Type B pancreatic cell (in vitro differentiated cells): ENCODE measurements around the gene PPTC7. TPM values are rescaled to one million over a fixed set of nuclear protein-coding genes. Genes with fewer than 3 reads are reported as not detected.

Experiments used
- DNase-seq: peaks from one replicate; pipeline ENCODE4 v3.0.0; 2021; ENCODE audit warnings: mixed read lengths; ENCODE audit not compliant: unreplicated experiment; ENCODE audit errors: extremely low spot score
- H3K27ac Mint-ChIP-seq: 2 replicates; pipeline ENCODE4 v1.8.0; 2021; ENCODE audit warnings: mild to moderate bottlenecking, mixed read lengths
- H3K27me3 Mint-ChIP-seq: 2 replicates; pipeline ENCODE4 v1.8.0; 2021; ENCODE audit warnings: mixed read lengths
- H3K36me3 Mint-ChIP-seq: 2 replicates; pipeline ENCODE4 v1.8.0; 2021; ENCODE audit warnings: mixed read lengths
- H3K4me1 Mint-ChIP-seq: one replicate; pipeline ENCODE4 v1.8.0; 2021; ENCODE audit warnings: mixed read lengths; ENCODE audit not compliant: unreplicated experiment
- H3K4me3 Mint-ChIP-seq: 2 replicates; pipeline ENCODE4 v1.8.0; 2021; ENCODE audit warnings: mild to moderate bottlenecking, mixed read lengths
- H3K9me3 Mint-ChIP-seq: 2 replicates; pipeline ENCODE4 v1.8.0; 2021; ENCODE audit warnings: mixed read lengths
- total RNA-seq: library from RNA; stranded (reverse); gene quantifications from 2 replicates; pipeline ENCODE4 v1.2.1, GENCODE V29; 2021; ENCODE audit warnings: low replicate concordance
- TF ChIP-seq, protein P1 (sequence below): fragments of 200-600 bp; sonication (generic); conservative IDR thresholded peaks from 2 replicates; pipeline ENCODE4 v1.5.0; 2021; ENCODE audit warnings: antibody characterized with exemption, mild to moderate bottlenecking

Gene PPTC7
- total RNA-seq, 1 donor from 2014 or later, result 14.5 TPM

DNA sequence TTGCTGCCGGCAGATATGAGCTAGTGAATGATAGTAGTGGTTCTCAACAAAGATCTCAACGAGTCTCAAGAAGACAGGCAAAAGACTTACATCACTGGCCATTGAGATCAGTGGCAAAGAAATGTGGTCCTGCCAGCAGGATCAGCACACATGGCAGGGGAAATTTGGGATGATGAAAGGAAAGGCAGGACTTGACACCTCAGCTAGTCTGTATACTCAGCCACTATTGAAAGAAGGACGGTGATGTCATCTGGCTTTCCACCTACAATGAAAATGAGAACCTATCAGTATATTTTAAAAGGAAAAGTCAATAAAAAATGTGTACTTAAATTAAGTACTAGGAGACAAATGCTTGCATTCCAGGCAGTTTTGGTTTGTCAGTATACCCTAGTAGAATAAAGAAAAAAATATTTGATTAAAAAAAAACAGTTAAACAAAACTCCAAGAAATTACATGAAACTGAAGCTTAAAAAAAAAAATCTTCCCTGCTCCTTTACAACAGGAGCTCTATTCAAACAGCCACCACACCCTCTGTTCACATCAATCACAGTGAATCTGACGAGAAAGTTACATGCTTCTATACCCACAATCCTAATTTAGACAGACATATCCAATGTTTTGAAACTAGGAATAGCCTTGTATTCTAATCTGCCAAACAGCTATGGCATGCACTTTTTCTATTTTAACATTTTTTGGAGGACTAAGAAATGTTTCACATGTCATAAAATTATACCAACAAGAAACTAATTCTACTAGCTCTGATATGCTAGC is 46.1 kb downstream of the PPTC7 start:
- DNase-seq, result no peak
- H3K27me3 Mint-ChIP-seq, result no peaks in the 10 kb centered on the region
- no peaks in the 10 kb centered on the region for H3K9me3 Mint-ChIP-seq
- H3K36me3 Mint-ChIP-seq, result peaks cover 20% of the 10 kb centered on the region
- no peaks in the 10 kb centered on the region for H3K4me1 Mint-ChIP-seq
- H3K4me3 Mint-ChIP-seq, result no peak overlapping the region
- H3K27ac Mint-ChIP-seq, result peak overlapping the region; percentile 67
- TF ChIP-seq, protein P1, sequence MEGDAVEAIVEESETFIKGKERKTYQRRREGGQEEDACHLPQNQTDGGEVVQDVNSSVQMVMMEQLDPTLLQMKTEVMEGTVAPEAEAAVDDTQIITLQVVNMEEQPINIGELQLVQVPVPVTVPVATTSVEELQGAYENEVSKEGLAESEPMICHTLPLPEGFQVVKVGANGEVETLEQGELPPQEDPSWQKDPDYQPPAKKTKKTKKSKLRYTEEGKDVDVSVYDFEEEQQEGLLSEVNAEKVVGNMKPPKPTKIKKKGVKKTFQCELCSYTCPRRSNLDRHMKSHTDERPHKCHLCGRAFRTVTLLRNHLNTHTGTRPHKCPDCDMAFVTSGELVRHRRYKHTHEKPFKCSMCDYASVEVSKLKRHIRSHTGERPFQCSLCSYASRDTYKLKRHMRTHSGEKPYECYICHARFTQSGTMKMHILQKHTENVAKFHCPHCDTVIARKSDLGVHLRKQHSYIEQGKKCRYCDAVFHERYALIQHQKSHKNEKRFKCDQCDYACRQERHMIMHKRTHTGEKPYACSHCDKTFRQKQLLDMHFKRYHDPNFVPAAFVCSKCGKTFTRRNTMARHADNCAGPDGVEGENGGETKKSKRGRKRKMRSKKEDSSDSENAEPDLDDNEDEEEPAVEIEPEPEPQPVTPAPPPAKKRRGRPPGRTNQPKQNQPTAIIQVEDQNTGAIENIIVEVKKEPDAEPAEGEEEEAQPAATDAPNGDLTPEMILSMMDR, result no peak

DNA sequence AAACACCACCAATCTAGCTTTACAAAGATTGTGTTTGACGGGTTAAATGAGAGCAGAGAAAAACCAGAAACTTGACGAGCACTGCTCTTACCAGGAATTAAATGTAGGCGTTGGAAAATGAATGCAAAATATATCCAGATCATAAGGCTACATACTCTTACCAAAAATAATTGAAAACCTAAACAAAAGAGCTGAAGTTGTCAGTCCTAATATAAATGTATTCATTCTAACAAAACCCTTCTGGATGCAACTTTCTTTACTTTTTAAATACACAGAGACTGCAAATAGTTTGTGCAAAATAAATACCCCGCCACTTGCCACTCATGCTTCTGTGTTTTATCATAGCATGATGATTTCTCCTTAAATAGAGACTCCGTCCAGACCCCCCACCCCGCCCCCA is 48.3 kb downstream of the PPTC7 start:
- Mint-ChIP-seq H3K4me1 (no peaks in the 10 kb centered on the region), H3K4me3 (no peak overlapping the region), H3K27ac (no peak overlapping the region), H3K27me3 (no peaks in the 10 kb centered on the region), H3K36me3 (peaks cover 22% of the 10 kb centered on the region), H3K9me3 (no peaks in the 10 kb centered on the region)
- TF ChIP-seq, protein P1, result no peak
- DNase-seq, result no peak

DNA sequence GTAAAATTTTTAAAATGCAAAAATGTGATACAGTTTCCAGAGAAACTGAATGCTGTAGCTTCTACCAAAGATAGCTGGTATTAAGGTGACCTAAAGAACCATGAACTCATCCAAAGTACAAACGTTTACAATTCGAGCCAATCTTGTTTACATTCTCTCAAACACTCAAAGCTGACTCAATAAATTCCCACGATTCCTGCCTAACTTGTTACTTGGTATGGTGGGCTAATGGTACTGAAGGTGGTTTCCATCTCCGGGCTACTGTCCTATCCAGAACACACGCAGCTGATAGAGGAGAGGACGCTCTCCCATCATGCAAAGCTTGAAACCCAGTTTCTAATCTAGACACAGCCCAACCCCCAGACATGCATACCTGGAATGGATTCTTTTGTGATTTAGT is 49.5 kb downstream of the PPTC7 start:
- no peak for DNase-seq
- no peaks in the 10 kb centered on the region for H3K27me3 Mint-ChIP-seq
- peaks cover 14% of the 10 kb centered on the region for H3K36me3 Mint-ChIP-seq
- no peaks in the 10 kb centered on the region for H3K9me3 Mint-ChIP-seq
- H3K4me1 Mint-ChIP-seq, result no peaks in the 10 kb centered on the region
- H3K4me3 Mint-ChIP-seq, result no peak overlapping the region
- TF ChIP-seq, protein P1, result no peak
- peak overlapping the region; percentile 16 for H3K27ac Mint-ChIP-seq

DNA sequence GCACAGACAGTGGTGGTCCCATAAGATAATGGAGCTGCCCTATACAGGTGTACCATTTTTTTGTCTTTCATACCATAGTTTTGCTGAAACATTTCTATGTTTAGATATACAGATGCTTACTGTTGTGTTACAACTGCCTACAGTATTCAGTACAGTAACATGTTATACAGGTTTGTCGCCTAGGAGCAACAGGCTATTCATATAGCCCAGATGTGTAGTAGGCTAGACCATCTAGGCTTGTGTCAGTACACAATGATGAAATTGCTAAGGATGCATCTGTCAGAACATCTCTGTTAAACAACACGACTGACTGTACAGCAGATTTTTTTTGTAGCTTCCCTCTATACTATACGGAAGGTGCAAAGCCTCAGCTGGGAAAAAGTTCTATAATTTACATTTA is 50.5 kb downstream of the PPTC7 start:
- no peak for DNase-seq
- Mint-ChIP-seq H3K27ac (no peak overlapping the region), H3K9me3 (no peaks in the 10 kb centered on the region), H3K27me3 (no peaks in the 10 kb centered on the region), H3K4me3 (no peak overlapping the region), H3K36me3 (peaks cover 10% of the 10 kb centered on the region), H3K4me1 (no peaks in the 10 kb centered on the region)
- TF ChIP-seq, protein P1, result no peak

DNA sequence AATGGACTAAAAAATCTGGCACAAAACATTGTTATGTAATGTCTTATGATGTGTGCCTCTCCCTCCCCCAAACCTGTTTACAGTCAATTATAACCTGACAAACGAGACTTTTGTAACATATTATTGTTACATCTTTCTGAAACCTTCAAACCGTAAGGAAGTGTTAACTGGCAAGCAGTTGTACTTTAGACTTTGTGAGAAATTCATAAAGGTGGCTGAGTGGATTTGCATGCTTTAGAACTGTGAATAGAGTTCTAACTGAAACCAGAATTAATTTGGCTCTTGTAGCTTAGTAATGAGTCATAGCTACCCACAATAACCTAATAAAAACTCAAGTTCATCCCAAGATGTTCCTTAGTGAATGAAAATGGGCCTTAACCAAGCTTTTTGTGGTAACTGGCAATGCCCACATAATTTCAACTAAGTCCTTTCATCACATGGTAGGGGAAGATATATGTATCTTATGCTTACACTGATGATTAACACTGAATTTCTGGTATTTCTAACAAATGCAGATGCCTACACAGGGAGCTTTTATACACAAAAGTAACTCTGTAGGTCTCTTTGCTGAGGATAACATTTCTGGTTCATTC is 51.3 kb downstream of the PPTC7 start:
- no peak overlapping the region for H3K27ac Mint-ChIP-seq
- TF ChIP-seq, protein P1, result no peak
- no peaks in the 10 kb centered on the region for H3K4me1 Mint-ChIP-seq
- DNase-seq, result no peak
- H3K4me3 Mint-ChIP-seq, result no peak overlapping the region
- H3K9me3 Mint-ChIP-seq, result no peaks in the 10 kb centered on the region
- peaks cover 9% of the 10 kb centered on the region for H3K36me3 Mint-ChIP-seq
- no peaks in the 10 kb centered on the region for H3K27me3 Mint-ChIP-seq
